Measurements from ENCODE around the gene TP53RK.

Gene TP53RK

DNA sequence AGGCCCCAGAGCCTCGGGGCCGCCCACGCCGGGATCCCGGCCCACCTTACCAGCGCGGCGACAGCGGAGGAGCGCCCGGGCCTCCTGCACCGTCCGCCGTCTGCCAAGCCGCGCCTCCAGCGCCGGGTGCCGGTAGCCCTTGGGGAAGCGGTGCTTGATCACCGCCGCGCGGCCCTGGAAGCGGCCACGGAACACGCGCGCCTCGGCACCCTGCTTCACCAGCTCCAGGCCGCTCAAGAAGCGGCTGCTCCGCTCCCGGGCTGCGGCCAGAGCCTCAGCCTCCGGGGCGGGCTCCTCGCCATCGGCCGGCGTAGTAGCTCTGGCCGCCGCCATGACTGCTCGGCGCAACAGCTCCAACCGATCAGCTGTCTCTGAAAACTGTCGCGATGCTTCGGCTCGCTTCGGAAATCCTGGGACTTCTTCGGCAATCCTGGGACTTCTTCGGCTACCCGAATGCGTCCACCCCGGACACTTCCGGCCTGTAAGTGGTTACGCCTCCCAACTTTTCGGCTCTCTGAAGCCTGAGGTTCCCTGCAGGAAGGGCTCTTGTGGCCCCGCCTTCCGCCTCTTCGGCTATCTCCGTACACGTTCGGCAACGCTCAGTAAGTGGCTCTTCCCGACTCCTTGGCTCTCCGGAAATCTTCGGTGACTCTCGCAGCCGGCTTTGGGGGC is at the start of gene TP53RK:
Gene TP53RK, minus strand, starts transcription at position 363 of the 672 bp plus-strand sequence. Its CDS starts 30 bp downstream, at position 333.
- DNase-seq (ENCODE audit: low read depth) = peak; percentile 89

DNA sequence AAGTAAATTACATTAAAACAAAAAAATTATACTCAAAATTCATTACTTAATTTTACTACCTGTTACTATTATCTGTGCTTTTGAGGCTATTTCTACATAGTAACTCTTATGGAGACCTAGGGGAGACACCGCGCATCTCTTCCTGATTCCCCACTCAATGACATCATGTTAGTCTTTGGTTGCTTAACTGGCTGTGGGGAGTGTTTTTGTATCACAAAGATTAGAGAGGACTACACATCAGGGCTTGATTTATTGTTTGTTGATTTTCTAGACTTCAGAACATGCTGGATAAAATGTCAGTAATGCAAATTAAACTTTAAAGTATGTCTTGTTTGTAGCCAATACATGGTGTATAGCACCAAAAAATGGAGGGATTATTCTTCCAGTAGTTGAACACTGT is 46.2 kb upstream of the TP53RK start:
- DNase-seq (ENCODE audit: low read depth) = no peak

DNA sequence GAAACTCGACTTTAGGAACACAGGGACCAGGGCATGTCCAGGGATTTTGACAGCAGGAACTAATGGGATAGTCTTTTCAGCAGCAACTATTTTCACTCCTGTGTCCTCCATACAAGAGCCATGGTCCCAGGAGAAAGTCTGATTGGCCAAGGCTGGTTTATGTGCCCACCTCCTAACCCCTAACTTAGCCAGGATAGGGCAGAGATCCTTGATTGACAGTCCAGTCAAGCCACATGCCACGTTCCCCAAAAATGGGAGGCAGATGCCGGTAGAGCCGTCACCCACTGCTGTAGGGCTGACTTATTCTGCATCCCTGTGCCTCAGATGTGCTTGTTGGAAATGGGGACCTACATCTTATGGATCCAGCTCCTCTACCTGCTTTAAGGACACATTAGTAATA is 42.5 kb upstream of the TP53RK start:
- DNase-seq (ENCODE audit: low read depth) = no peak

DNA sequence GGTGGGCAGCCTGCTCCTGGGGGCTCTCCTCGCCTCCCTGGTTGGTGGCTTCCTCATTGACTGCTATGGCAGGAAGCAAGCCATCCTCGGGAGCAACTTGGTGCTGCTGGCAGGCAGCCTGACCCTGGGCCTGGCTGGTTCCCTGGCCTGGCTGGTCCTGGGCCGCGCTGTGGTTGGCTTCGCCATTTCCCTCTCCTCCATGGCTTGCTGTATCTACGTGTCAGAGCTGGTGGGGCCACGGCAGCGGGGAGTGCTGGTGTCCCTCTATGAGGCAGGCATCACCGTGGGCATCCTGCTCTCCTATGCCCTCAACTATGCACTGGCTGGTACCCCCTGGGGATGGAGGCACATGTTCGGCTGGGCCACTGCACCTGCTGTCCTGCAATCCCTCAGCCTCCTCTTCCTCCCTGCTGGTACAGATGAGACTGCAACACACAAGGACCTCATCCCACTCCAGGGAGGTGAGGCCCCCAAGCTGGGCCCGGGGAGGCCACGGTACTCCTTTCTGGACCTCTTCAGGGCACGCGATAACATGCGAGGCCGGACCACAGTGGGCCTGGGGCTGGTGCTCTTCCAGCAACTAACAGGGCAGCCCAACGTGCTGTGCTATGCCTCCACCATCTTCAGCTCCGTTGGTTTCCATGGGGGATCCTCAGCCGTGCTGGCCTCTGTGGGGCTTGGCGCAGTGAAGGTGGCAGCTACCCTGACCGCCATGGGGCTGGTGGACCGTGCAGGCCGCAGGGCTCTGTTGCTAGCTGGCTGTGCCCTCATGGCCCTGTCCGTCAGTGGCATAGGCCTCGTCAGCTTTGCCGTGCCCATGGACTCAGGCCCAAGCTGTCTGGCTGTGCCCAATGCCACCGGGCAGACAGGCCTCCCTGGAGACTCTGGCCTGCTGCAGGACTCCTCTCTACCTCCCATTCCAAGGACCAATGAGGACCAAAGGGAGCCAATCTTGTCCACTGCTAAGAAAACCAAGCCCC is 36.2 kb upstream of the TP53RK start:
- no peak for DNase-seq (ENCODE audit: low read depth)

DNA sequence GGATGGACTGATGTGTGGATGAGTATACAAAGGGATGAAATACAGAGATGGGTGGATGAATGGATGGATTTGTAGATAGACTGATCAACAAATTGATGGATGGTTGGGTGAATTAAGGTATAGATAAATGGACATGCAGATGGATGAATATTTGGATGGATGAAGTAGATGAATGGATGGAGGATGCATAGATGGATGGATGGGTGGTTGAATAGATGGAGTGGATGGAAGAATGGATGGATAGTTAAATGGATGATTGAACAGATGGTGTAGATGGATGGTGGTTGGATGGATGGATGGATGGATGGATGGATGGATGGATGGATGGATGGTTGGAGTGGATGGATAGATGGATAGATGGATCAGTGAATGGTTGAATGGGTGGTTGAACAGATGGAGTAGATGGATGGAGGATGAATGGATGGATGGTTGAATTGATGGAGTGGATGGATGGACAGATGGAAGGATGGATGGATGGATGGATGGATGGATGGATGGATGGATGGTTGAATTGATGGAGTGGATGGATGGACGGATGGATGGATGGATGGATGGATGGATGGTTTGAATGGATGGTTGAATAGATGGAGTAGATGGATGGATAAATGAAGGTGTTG is 35.2 kb upstream of the TP53RK start:
- no peak for DNase-seq (ENCODE audit: low read depth)

DNA sequence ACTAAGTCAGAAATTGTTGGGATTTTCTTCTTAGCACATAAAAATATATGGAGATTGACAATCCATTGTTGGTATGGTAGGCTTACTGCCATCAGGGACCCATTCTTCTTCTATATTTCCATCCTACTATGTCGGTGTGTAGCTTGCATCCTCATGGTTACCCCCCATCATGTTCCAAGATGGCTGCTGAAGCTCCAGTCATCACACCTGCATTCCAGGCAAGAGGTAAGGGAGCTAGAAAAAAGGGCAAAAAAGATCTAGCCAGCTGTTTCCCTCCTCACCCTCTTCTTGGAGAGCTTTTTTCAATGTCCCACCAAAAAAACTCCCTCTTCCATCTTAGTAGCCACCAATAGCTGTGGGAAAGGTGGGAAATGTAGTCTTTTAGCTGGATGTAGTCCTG is 33.8 kb upstream of the TP53RK start:
- no peak for DNase-seq (ENCODE audit: low read depth)

DNA sequence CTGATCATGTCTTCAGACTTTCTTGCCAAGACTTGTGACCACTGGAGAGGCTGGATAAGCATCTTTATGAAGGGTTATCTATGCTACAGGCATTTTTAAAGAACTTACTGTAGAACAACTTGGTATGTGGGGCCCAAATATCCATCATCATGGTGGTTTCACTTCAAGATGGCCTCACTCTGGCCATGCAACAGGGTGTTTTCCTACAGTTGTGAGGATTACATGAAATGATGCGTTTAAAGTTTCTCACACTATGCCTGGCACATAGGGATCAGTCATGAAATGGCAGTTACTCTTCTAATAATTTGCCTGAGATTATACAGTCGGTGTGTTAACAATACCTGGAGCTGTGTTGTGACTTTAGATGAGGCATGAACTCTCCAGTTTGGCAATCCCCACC is 33.2 kb upstream of the TP53RK start:
- DNase-seq (ENCODE audit: low read depth) = no peak

DNA sequence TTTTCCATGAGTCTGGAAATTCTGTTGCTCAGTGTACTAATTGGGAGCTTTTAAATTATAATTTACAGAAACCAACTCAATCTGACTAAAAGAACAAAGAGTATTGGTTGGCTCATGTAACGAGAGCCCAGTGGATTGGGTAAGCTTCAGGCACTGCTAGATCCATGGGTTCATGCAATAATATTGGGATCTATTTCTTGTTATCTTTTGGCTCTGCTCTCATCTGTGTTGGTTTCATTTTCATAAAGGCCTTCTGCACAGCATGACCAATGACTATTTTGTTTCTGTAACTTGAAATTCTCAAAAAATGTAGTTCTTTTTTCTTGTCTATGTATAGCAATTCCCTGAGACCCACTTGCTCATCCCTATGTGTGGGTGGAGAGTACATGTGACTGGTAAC is 32.2 kb upstream of the TP53RK start:
- DNase-seq (ENCODE audit: low read depth) = no peak

DNA sequence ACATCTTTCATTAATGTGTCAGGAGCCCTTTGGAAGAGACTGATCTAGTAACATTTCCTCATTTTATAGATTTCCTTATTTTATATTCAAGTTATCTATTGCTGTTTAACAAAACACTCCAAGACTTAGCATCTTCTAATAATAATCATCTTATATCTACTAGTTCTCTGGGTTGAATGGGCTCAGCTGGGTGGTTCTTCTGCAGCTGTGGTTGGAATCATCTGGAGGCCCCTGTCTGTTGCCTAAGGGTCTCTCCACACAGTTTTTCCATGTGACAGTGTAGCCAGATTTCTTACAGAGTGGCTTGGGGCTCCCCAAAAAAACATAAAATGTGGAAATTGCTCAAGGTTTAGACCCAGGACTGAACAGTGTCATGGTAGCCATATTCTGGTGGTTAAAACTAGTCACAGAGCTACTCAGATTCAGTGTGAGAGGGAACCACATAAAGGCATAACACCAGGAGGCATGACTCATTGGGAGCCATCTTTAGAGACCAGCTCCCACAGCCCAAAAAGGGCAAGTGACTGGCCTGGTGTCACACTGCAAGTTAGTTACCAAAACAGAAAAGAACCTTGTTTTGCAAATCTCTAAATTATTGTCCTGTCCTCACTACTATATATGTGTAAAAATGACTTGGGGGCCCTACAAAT is 31.7 kb upstream of the TP53RK start:
- DNase-seq (ENCODE audit: low read depth) = no peak

DNA sequence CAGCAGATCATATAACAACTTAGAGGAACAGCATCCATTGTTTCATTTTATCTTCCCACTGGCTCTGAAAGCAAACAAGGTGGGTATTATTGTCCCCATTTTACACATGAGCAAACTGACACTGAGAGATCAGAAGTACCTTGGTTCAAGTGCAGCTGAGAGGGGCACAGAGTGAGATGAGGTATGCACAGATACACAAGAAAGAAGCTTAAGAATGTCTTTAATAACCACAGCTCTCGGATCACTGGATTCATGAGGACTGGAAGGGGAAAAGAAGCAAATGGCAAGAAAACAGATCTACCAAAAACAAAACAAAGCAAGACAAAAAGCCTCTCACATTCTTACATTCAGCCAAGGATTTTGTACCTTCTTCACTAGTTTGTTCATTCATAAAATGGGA is 30.8 kb upstream of the TP53RK start:
- DNase-seq (ENCODE audit: low read depth) = no peak

DNA sequence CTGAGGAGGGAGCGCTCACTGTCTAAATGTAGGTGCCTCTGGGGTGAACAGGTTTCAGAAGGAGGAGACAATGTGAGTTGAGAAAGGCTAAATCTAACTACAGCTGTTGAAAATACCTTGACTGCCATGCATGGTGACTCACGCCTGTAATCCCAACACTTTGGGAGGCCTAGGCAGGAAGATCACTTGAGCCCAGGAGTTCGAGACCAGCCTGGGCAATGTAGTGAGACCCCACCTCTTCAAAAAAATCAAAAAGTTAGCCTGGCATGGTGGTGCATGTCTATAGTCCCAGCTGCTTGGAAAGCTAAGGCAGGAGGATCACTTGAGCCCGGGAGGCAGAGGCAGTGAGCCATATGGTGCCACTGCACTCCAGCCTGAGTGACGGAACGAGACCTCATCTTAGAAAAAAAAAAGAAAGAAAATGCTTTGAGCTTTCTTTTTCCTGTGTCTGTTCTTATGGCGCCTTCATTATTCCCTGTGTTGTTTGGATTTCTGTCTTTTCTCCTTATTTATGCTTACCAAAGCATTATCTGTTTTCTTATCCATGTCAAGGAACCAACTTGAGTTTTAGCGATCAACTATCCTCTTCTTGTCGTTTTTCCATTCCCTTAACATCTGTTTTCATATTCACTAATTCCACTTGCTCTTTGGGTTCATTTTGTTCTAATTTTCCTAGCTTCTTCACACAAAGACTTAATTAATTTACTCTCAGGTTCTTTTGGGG is 28.7 kb upstream of the TP53RK start:
- DNase-seq (ENCODE audit: low read depth) = no peak

DNA sequence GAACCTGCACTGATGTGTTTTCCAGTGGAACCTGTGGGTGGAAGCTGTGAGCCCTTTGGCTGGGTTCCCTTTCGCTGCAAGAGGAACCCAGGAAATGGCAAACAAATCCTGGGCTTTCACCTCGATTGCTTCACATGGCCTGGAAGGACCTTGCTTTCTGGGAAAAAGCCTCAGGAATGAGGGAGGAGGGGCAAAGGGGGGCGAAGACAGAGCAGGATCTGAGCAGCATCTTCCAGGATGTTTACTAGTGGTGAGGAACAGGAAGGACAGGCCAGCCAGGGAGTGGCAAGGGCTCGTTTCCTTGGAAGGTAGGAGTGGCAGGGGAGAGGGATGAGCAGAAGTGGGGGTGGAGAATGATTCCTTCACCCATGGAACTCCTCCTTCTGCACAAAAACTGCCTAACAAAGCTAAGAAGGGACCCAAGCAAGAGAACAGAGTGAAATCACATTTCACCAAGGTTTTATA is 26.1 kb upstream of the TP53RK start:
- no peak for DNase-seq (ENCODE audit: low read depth)

DNA sequence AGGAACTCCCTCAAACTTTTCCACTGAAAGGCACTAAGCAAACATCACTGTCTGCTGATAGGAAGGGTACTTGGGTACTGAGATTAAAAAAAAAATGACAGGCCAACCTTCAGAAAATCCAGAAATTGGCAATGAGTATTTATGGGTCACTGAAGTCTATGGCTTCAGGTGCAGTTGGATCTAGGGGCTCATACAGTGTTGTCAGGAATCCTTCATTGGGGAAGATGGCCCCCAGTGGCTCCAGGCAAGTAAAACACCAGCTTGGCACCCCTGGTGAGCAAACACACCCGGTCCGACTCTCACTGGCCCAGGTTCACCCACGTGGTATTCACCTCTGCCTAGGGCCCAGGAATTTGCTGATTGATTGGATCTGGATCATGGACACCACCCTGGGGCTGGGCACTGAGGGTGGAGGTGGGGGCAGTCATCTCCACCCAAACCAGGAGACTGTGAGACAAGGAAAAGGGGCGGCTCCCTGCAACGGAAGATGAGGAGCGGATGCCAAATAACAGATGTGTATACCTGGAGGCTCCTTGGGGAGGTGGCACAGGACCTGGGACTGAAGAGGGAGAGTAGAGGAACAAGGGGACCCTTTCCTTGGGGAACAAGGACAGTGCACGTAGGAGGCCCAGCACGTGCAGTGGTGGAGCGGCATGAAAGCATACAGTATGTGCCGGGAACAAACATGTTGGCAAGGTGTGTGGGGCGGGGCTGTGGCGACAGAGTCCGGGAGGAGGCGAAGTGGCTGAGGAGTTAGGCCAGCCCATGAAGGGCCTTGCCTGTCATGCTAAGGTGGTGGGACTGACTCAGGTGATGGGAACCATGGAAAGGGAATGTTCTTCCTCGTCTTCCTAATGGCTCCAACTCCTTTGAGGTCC is 25.0 kb upstream of the TP53RK start:
- no peak for DNase-seq (ENCODE audit: low read depth)

DNA sequence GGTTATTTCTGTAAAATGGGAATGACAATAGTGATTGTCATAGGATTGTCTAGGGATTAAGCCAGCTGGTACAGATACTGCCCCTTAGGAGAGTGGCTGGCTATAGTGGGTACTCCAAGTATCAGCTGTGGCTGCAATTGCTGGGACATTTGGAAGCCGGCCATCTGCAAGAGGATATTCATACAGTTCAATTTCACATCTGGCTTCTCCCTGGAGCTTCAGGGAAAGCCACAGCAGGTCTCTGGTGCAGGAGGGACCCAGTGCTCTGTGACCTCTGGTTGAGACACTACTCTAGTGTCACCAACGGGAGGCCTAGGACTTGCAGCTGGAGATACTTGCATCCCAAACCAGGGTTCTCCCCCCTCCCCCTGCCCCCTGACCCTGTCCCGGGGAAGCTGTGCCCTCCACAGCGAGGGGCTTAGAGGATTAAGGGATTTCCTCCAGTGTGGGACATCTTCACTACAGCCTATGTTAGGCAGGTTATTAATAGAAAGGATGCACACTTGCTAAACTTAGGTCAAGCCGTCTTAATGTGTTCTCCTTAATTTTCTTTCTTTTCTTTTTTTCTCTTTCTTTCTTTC is 22.9 kb upstream of the TP53RK start:
- no peak for DNase-seq (ENCODE audit: low read depth)

DNA sequence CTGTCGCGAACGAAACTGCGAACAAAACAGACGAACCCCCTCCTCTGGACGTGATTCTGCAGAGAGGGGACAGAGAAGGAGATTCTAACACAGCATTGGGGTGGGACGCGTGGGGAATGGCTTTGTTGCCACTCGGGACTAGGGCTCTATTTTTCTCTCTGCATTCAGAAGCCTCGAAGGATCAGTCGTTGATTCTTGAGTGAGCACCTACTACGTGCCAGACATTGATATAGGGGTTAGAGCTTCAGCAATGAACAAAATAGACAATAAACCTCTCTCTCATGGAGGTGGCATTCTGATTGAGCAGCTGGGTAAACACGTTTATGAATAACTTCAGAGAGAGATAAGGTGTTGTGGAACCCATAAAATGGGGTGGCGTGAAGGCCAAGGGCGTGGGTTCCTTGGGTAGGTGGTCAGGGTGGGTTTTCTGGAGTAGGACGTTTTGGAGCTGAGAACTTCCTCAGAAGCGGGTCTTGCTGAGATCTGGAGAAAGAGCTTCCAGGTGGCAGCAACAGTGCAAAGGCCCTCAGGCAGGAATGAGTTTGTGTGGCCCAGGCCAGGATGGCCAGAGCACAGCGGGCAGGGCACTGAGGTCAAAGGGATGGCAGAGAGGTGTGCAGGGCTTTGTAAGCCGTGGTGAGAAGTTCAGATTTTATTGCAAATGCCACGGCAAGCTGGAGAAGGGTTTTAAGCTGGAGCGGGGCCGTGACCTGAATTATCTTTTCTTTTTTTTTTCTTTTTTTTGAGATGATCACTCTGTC is 21.1 kb upstream of the TP53RK start:
- no peak for DNase-seq (ENCODE audit: low read depth)

DNA sequence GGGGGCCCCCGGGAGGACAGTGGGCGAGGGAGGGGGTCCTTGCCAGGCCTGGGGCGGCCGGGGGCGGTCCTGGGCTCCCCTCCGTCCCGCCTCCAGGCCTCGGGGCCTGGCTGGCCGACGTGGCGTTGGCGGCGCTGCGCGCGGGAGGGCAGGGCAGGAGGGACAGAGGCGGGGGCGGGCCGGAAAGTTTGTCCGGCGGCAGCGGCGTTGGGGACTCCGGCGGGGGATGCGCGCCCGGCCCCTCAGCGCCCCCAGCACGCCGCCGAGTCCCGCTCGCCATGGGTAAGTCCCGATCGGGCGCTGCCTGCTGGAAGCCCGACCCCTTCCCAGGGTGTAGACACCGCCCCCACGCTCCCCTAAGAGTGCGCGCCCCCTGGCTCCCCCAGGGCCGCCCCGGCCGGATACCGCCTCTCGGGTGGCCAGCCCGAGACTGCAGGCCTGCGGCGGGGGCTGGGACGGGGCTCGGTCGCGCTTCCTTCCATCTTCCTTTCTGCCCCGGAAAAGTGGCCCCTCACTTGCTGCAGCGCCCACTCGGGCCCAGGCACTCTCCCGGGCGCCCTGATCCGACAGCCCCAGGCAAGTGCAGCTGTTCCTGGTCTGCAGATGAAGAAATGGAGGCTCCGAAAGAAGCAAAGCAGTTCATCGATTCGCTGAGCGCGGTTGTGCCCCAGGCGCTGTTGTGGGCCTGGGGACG is 20.4 kb upstream of the TP53RK start, which contains the start of gene SLC2A10:
Gene SLC2A10, plus strand, starts transcription at position 191 of the 694 bp plus-strand sequence. Its CDS starts 88 bp downstream, at position 279.
- no peak for DNase-seq (ENCODE audit: low read depth)

DNA sequence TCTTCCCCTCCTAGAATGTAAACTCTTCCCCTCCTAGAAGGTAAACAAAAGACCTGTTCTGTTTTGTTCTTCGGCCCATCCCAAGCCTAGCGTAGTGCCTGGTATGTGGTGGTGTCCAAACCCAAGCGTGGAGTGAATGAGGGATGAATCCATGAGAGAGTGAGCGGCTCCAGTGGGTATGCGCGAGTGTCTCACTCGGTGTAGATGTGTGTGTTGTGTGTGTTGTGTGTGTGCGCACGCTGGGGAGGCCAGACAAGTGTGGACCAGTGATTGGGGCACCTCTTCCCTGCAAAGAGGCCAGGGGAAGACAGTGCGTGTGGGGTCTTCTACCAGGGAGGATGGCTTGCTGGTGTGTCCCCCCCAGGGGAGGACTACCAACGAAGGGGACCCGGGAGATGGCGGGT is 19.8 kb upstream of the TP53RK start:
- no peak for DNase-seq (ENCODE audit: low read depth)

DNA sequence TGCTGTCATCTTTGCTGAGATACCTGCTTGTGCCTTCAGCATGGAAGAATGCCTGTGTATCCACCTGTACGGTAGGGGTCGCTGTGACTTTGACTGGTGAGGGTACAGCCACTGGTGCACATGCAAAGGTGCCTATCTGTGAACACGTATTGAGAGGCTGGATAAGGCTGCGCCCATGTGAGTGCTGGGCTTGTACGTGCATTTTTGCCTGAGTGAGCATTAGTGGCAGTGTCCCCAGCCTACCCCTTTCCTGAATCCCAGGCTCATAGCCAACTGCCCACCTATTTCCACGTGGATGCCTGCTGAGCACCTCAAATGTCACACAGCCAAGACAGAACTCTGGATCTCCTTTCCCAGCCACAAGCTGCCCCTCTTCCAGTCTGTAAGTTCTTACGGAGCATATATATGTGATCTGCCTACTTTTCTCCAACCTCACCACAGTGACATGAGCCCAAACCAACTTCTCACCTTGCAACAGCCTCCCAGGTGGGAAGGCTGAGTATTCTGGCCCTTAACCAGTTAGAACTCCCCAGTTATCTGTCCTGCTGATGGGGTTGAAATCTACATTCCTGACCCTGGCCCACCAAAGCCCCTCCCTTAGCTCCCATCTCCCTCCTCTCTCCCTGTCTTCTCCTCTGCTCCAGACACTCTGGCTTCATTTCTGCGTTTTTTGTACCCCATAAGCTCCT is 19.1 kb upstream of the TP53RK start:
- no peak for DNase-seq (ENCODE audit: low read depth)
